GM20431 (cell line): ENCODE measurements around the gene GPR137B.
"Not testable (repeated sequence)": the region's sequence is repeated elsewhere in the genome, so short reads cannot be mapped to it uniquely, and the experiment has no call there.

Experiments
- in situ Hi-C: fragments of 300-500 bp; cut with MseI, MboI; formaldehyde crosslinking; loops from one replicate; pipeline ENCODE4 v1.15.0; 2020; ENCODE audit warnings: low sequenced_read_pairs; ENCODE audit not compliant: unreplicated experiment

The GPR137B gene, protein sequence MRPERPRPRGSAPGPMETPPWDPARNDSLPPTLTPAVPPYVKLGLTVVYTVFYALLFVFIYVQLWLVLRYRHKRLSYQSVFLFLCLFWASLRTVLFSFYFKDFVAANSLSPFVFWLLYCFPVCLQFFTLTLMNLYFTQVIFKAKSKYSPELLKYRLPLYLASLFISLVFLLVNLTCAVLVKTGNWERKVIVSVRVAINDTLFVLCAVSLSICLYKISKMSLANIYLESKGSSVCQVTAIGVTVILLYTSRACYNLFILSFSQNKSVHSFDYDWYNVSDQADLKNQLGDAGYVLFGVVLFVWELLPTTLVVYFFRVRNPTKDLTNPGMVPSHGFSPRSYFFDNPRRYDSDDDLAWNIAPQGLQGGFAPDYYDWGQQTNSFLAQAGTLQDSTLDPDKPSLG

DNA sequence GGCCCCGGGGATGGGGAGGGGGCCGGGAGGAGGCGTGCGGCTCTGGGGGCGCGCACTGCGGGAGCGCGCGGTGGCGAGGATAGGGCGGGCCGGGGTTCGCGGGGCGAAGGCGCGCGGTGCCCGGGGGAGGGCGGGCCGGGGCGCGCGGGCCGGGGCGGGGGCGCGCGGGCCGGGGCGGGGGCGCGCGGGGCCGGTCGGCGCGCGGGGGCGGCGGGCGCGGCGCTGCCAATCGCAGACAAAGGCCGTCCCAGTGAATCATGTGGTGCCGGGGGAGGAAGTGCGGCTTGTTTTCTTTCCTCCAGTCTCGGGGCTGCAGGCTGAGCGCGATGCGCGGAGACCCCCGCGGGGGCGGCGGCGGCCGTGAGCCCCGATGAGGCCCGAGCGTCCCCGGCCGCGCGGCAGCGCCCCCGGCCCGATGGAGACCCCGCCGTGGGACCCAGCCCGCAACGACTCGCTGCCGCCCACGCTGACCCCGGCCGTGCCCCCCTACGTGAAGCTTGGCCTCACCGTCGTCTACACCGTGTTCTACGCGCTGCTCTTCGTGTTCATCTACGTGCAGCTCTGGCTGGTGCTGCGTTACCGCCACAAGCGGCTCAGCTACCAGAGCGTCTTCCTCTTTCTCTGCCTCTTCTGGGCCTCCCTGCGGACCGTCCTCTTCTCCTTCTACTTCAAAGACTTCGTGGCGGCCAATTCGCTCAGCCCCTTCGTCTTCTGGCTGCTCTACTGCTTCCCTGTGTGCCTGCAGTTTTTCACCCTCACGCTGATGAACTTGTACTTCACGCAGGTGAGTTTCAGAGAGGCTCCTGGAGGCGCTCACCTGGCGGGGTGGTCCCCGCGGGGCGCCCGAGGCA is at the start of gene GPR137B:
Gene GPR137B (plus strand): TSS at position 287 of the 851 bp plus-strand sequence. CDS start 84 bp downstream, at position 371.
- in situ Hi-C loops, result no loop called here

DNA sequence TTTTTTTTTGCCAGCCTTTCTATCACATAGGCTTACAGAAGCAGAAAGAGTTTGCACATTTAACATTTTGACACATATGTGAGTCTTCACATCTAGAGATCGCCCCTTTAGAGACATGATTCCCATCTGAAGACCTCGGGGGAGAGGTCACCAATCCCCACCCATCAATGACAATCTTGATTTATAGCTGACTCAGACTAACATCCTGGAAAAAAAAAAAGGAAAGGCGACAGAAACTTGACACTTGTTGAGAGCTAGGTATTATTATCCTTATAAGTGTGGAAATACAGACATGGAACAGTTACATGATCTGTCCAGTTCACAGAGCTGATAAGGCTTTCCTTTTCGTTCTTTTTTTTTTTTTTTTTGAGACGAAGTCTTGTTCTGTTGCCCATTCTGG is 49.4 kb upstream of the GPR137B start:
- in situ Hi-C loops, result no loop called here

DNA sequence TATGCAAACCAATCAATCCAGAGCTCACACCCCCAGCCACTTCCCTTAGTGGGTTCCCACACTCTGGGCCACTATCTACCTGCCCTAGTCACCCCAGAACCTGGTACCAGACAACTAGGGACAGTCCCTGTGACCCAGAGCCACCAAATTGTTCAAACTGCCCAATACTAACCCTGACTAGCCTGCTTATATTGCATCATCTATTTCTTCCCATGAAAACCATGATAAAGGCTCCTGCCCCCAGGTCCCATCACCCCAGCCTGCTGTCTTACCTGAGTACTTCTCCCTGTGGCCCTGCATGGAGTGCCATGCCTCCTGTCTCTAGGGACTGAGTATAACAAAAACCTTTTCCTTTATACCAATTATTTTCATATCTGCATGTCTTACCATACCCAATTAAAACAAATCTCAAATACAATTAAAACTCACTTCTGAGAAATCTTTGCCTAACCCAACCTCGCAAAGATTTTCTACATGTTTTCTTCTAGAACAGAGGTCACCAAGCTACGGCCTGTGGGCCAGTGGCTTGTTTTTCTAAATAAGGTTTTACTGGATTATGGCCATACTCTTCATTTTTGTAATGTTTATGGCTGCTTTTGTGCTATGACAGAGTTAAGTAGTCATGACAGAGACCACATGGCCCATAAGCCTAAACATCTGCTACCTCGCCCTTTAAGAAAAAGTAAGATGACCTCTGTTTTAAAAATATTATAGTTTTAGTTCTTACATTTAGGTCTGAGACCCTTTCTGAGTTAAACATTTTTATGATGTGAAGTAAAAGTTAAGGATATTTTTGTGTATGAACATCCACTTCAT is 46.4 kb upstream of the GPR137B start:
- in situ Hi-C loops, result no loop called here

DNA sequence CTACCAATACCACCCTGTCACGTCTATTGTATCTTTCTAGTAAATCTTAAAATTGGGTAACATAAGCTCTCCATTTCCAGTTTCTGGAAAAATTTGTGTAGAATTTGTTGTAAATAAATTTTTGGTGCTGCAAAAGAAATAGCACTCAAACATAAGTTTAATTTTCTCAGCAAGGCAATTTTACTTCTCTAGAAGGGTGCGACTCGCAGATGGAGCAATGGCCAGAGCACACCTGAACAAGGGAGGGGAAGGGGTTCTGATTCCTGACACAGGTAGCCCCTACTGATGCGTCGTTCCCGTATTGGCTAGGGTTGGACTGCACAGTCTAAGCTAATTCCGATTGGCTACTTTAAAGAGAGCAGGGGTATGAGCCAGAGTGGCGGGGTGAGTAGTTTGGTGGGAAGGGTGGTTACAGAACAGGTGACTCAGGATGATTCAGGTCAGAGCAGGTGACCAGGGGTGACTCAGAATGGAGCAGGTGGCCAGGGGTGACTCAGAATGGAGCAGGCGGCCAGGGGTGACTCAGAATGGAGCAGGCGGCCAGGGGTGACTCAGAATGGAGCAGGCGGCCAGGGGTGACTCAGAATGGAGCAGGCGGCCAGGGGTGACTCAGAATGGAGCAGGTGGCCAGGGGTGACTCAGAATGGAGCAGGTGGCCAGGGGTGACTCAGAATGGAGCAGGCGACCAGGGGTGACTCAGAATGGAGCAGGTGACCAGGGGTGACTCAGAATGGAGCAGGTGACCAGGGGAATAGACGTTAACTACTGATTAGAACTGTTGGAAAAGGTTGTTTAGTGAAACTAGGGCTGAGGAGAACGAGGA is 45.5 kb upstream of the GPR137B start:
- in situ Hi-C loops, result not testable (repeated sequence)

DNA sequence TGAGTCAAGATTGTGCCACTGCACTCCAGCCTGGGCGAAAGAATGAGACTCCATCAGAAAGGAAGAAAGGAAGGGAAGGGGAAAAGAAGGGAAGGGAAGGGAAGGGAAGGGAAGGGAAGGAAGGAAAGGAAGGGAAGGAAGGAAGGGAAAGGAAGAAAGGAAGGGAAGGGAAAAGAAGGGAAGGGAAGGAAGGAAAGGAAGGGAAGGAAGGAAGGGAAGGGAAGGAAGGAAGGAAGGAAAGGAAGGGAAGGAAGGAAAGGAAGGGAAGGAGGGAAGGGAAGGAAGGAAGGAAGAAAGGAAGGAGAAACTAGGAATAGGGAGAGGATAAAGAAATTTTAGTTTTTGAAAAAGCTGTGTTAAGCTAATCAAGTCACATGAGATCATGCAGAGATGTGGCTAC is 44.1 kb upstream of the GPR137B start:
- in situ Hi-C loops, result no loop called here

DNA sequence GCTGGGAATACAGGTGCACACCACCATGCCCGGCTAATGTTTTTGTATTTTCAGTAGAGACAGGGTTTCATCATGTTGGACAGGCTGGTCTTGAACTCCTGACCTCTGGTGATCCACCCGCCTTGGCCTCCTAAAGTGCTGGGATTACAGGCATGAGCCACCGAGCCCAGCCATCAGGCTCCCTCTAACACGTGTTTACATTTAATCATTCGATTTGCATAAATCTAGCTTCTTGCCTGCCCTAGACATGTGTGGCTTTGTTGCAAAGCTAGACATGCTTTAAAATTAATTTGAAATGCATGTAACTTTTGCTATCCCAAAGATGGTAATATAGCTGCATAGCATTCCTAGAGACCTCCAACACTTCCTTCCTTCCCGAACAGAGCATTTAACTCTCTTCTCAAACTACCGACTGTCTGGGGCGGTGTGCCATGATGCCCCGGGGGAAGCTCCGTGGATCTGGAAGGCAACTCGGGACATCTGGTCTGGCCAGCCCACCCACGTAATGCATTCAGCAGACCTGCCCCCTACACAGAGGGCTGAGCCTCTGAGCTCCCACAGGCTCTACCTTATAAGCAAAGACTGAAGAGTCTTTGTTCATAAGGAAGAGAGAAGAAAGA is 42.9 kb upstream of the GPR137B start:
- in situ Hi-C loops, result no loop called here

DNA sequence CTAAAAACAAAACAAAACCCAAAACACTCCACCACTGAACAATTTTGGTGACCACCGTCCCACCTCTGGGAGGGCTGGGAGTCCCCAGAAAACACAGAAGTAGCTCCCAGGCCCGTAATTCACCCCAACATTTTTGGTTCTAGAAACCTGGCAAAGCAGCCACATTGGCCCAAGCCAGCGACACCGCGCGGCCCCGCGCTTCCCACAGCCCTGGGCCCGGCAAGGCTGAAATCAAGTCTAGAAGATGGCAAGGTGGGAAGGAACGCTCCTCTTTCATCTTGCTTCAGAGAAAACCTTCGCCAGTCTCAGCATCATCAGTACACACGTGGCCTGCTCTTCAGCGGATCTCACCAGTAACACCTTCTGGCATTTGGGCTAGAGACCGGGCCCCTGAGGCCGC is 41.5 kb upstream of the GPR137B start:
- in situ Hi-C loops, result loop anchor here (10.0 to 25.0 kb wide), 2 partner anchors 212 to 394 kb away; no protein-coding TSS in a partner anchor

DNA sequence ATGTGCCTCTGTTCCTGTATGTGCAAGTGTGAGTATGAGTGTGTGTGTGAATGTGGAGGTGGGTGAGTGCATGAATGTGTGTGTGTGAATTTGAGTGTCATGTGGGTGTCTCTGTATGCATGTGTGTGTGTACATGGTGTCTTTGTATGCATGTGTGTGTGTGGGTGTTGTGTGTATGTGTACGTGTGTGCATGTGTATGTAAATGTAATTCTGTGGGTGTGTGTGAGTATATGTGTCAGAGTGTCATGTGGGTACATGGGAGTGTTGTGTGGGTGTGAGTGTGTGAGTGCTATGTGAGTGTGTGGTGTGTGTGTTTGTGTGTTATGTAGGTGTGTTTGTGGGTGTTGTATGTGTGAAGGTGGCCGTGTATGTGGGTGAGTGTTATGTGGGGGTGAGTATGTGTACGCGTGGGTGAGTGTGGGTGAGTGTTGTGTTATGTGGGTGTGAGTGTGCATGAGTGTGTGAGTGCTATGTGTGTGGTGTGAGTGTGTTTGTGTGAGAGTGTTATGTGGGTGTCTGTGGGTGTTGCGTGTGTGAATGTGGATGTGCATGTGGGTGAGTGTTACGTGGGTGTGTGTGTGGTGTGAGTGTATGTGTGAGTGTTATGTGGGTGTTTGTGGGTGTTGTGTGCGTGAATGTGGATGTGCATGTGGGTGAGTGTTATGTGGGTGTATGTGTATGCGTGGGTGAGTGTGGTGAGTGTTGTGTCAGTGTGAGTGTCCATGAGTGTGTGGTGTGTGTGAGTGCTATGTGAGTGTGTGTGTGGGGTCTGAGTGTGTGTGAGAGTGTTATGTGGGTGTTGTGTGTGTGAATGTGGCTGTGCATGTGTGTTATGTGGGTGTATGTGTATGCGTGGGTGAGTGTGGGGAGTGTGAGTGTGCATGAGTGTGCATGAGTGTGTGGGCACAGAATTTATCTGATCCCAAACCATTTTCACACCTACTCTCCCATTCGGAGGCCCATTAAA is 40.8 kb upstream of the GPR137B start:
- in situ Hi-C loops, result loop anchor here (10.0 to 25.0 kb wide), 2 partner anchors 211 to 393 kb away; no protein-coding TSS in a partner anchor

DNA sequence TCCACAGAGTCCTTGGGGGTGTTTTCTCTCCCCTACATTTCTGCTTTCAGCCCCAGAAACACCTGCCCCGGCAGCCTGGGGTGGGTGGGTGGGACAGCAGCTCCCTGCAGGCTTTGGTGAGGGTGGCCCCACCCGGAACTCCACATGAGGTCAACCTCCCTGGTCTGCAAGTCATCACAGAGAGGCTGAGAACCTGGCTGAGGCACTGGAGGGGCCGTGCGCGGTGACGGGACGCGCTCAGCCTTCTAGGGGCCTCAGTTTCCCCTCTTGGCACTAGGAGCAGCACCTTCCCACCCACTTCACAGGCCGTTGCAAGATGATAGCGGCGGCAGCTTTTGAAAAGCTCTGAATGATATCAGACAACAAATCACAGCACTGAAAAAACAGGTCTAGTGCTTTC is 39.7 kb upstream of the GPR137B start:
- in situ Hi-C loops, result loop anchor here (10.0 to 25.0 kb wide), 2 partner anchors 210 to 392 kb away; no protein-coding TSS in a partner anchor

DNA sequence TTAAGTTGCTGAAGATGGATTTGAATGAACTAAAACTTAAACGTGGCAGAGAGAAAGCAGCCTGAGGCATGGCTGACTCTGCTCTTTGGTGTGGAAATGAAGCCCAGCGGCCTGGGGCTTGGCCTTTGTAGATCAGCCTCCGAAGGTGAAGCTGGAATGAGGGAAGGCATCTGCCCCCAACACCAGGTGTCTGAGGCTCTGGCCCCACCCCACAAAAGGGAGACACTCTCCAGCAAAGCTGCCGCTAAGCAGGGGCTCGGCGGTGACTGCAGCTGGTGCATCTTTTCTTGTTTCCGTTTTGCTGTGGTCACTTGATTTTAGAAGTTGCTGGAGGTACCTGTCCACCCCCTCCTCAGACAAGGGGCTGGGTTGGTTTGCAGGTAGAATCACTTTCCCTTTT is 39.3 kb upstream of the GPR137B start:
- in situ Hi-C loops, result loop anchor here (10.0 to 25.0 kb wide), 2 partner anchors 209 to 392 kb away; no protein-coding TSS in a partner anchor

DNA sequence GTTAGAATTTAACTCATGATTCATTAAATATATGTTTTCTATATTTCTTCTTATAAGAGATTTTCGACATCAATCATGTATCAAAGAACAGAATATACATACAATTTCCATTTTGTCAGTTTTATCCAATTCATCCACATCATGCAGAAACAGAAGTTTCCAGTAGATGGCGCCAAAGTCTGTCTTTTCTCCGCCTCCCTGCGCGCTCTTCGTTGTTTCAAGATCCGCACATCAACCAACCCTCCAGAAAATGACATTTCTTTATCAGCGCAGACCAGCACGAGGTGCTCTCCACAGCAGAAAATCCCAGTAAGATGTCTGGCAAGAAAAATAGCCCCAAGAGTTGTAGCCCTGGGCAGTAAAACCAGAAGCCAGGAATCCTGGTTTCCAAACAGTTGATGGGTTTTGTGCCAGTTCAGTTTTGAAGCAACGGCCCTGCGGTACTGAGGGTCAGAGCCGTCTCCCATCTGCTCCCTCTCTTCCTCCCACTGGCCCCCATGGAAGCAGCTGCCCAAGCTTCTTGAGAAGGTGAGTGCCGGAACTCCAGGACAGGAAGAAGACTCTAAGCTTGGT is 38.6 kb upstream of the GPR137B start:
- in situ Hi-C loops, result loop anchor here (10.0 to 25.0 kb wide), 2 partner anchors 209 to 391 kb away; no protein-coding TSS in a partner anchor

DNA sequence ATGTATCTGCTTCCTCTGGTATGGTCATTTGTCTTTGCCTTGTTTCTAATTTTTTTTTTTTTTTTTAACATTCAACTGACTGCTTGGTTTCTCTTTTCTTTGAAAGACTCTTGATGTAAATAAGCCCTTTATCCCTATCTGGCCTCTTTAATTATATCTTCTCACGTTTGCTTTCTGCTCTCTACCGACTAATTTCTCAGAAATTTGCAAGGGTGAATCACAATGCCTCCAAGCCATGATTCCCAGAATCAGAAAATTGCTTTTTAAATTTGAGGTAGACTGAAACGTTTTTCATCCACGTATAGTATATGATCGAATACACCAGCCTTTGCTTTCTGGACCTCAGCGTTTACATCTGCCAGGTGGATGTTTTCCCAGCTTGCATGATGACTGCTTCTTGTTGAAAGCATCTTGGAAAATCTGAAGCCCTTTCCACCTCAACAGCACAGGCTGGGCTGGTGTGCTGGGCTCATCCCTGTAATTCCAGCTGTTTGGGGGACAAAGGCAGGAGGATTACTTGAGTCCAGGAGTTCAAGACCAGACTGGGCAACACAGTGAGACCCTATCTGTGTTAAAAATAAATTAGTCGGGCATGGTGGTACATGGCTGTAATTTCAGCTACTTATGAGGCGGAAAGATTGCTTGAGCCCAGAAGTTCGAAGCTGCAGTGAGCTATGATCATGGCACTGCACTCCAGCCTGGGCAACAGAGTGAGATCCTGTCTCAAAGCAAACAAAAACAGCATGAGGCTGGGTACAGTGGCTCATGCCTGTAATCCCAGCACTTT is 35.0 kb upstream of the GPR137B start:
- in situ Hi-C loops, result loop anchor here (10.0 to 25.0 kb wide), 2 partner anchors 205 to 387 kb away; no protein-coding TSS in a partner anchor

DNA sequence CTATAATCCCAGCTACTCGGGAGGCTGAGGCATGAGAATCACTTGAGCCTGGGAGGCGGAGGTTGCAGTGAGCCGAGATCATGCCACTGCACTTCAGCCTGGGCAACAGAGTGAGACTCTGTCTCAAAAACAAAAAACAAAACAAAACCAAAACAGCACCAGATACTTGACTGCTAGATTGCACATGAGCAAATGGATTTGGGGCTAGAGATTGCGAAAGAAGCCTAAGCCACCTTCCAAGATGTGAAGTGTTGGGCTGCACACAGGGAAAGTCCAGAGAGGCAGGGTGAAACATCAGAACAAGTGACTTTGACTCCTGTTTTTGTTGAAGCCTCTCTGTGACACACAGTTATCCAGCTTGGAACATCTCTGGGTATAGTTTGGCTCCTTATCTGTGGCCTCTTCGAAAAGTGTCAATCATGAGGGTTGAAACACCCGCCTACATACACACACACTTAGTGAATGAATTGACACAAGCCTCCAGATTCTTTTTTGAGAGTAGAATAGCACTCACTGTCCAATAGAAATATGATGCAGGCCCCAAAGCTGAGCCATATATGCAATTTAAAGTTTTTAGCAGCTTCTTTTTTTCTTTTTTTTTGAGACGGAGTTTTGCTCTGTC is 34.2 kb upstream of the GPR137B start:
- in situ Hi-C loops, result loop anchor here (10.0 to 25.0 kb wide), 2 partner anchors 204 to 387 kb away; no protein-coding TSS in a partner anchor

DNA sequence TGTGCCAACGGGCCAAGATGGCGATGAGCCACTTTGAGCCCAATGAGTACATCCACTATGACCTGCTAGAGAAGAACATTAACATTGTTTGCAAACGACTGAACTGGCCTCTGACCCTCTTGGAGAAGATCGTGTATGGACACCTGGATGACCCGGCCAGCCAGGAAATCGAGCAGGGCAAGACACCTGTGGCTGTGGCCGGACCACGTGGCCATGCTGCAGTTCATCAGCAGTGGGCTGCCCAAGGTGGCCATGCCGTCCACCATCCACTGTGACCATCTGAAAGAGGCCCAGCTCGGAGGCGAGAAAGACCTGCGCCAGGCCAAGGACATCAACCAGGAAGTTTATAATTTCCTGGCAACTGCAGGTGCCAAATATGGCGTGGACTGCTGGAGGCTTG is 32.2 kb upstream of the GPR137B start:
- in situ Hi-C loops, result loop anchor here (25.0 kb wide), 1 partner anchor 202 kb away; no protein-coding TSS in a partner anchor

DNA sequence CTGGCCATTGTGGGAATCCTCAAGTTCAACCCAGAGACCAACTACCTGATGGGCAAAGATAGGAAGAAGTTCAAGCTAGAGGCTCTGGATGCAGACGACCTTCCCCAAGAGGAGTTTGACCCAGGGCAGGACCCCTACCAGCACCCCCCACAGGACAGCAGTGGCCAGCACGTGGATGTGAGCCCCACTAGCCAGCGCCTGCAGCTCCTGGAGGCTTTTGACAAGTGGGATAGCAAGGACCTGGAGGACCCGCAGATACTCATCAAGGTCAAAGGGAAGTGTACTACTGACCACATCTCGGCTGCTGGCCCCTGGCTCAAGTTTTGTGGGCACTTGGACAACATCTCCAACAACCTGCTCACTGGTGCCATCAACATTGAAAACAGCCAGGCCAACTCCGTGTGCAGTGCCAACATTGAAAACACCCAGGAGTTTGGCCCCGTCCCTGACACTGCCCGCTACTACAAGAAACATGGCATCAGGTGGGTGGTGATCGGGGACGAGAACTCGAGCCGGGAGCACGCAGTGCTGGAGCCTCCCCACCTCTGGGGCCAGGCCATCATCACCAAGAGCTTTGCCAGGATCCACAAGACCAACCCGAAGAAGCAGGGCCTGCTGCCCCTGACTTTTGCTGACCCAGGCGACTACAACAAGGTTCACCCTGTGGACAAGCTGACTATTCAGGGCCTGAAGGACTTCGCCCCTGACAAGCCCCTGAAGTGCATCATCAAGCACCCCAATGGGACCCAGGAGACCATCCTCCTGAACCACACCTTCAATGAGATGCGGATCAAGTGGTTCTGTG is 30.6 kb upstream of the GPR137B start:
- in situ Hi-C loops, result loop anchor here (25.0 kb wide), 1 partner anchor 201 kb away; no protein-coding TSS in a partner anchor
